Mesothelial cell of epicardium (in vitro differentiated cells): ENCODE data around the gene RNF31. TPM values are rescaled to one million over a fixed set of nuclear protein-coding genes. Genes with fewer than 3 reads are reported as not detected.

Experiments used
- DNase-seq, 2 experiments: peaks; one replicate each; pipeline ENCODE4 v3.0.0; 2021; ENCODE audit warnings: low spot score in 2 of 2; ENCODE audit not compliant: unreplicated experiment in 2 of 2
- H3K27ac Mint-ChIP-seq: 2 replicates; pipeline ENCODE4 v1.8.0; 2021; ENCODE audit warnings: mixed read lengths
- H3K27me3 Mint-ChIP-seq: 2 replicates; pipeline ENCODE4 v1.8.0; 2021; ENCODE audit warnings: low read depth, mixed read lengths
- H3K36me3 Mint-ChIP-seq: 2 replicates; pipeline ENCODE4 v1.8.0; 2021; ENCODE audit warnings: mixed read lengths
- H3K4me1 Mint-ChIP-seq: 2 replicates; pipeline ENCODE4 v1.8.0; 2021; ENCODE audit warnings: mixed read lengths
- H3K4me3 Mint-ChIP-seq: 2 replicates; pipeline ENCODE4 v1.8.0; 2021; ENCODE audit warnings: mild to moderate bottlenecking, moderate library complexity, mixed read lengths
- H3K9me3 Mint-ChIP-seq: 2 replicates; pipeline ENCODE4 v1.8.0; 2021; ENCODE audit warnings: mixed read lengths
- total RNA-seq: library from RNA; stranded (reverse); gene quantifications from 3 replicates; pipeline ENCODE4 v1.2.1, GENCODE V29; 2021
- TF ChIP-seq, protein P1 (sequence below): fragments of 200-600 bp; sonication (generic); IDR thresholded peaks from one replicate; pipeline ENCODE4 v1.5.0; 2021; ENCODE audit warnings: antibody characterized with exemption; ENCODE audit not compliant: unreplicated experiment

The RNF31 gene
- total RNA-seq, 1 donor from 2014 or later, result 90.5 TPM

DNA sequence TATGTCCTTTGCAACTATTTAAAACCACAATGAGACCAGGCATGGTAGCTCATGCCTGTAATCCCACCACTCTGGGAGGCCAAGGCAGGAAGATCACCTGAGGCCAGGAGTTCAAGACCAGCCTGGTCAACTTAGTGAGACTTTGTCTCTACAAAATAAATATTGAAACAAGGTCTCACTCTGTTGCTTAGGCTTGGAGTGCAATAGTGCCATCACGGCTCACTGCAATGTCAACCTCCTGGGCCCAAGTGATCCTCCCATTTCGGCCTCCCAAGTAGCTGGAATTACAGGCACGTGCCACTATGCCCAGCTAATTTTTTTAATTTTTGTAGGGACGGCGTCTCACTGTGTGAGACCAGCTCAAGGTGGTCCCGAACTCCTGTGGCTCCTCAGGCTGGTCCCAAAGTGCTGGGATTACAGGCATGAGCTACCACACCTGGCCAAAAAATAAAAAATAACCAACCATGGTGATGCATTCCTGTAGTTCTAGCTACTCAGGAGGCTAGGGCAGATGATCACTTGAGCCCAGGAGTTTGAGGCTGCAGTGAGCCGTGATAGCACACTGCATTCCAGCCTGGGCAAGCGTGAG is 17.8 kb upstream of the RNF31 start:
- Mint-ChIP-seq H3K27ac (no peak overlapping the region), H3K9me3 (no peaks in the 10 kb centered on the region), H3K36me3 (peaks cover 3% of the 10 kb centered on the region), H3K27me3 (no peaks in the 10 kb centered on the region), H3K4me1 (no peaks in the 10 kb centered on the region), H3K4me3 (no peak overlapping the region)
- DNase-seq, result no peak
- TF ChIP-seq, protein P1, sequence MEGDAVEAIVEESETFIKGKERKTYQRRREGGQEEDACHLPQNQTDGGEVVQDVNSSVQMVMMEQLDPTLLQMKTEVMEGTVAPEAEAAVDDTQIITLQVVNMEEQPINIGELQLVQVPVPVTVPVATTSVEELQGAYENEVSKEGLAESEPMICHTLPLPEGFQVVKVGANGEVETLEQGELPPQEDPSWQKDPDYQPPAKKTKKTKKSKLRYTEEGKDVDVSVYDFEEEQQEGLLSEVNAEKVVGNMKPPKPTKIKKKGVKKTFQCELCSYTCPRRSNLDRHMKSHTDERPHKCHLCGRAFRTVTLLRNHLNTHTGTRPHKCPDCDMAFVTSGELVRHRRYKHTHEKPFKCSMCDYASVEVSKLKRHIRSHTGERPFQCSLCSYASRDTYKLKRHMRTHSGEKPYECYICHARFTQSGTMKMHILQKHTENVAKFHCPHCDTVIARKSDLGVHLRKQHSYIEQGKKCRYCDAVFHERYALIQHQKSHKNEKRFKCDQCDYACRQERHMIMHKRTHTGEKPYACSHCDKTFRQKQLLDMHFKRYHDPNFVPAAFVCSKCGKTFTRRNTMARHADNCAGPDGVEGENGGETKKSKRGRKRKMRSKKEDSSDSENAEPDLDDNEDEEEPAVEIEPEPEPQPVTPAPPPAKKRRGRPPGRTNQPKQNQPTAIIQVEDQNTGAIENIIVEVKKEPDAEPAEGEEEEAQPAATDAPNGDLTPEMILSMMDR, result no peak

DNA sequence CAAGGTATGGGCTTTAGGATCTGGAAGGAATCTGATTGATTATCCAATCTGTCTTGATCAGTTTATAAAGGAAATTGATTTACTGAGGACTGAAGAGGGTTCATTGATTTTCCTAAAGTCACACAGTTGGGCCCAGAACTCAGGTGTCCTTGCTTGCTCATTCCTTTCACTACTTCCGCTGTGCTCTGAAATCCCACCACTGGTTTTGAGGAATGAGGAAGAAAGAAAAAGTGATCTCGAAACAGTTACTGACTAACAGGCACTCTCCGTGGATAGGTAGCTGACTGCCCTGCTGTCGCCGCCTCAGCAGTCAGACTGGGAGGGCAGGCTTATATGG is 16.9 kb upstream of the RNF31 start, which contains the start of gene FITM1:
FITM1 (plus strand) TSS at position 280 of the 337 bp plus-strand sequence. CDS start 905 bp downstream, outside the sequence.
- H3K27ac Mint-ChIP-seq, result no peak within 1 kb of the TSS
- no peaks in the 10 kb centered on the region for H3K9me3 Mint-ChIP-seq
- H3K4me3 Mint-ChIP-seq, result no peak within 1 kb of the TSS
- TF ChIP-seq, protein P1, result no peak
- no peak for DNase-seq
- peaks cover under 1% of the 10 kb centered on the region for H3K36me3 Mint-ChIP-seq
- H3K27me3 Mint-ChIP-seq, result no peaks in the 10 kb centered on the region
- peaks cover 3% of the 10 kb centered on the region for H3K4me1 Mint-ChIP-seq

DNA sequence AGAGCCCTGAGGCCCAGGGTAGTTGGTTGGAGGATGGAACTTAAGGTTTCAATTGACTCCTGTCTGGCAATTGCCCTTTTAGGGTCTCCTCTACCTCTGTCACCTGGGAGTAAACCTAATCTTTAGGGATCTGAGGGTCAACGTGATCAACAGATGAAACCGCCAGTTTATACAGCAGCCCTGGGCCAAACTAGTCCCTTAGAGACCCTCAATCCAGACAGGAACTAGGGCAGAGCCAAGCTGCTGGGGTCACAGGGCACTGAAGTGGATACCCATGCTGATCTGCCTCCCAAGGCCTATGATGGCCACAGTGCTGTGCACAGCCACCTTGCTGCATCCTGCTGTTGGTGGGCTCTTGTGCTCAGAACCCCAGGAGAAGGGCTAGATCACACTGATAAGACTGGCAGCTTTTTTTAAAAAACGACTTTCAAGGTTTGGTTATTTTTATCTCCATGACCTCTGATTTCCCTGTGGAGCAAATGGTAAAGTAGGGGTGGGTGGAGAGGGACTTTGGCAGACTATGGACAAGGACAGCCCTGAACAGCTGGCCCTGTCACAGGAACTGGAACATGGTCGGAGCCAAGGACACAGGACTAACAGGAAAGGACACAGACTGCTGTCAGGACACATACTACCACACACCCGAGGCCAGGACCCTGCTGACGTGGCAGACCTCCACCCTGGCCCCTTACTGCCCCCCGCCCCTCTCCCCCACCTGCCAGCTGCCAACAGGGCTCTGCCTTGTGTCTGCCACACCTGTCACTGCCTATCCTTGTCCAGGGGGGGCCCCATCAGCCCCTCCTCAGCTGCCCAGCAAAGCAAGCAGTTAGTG is 16.4 kb upstream of the RNF31 start:
- Mint-ChIP-seq H3K4me1 (peaks cover 6% of the 10 kb centered on the region), H3K27ac (no peak overlapping the region), H3K4me3 (no peak overlapping the region), H3K9me3 (no peaks in the 10 kb centered on the region), H3K27me3 (no peaks in the 10 kb centered on the region), H3K36me3 (no peaks in the 10 kb centered on the region)
- no peak for DNase-seq
- TF ChIP-seq, protein P1, result no peak

DNA sequence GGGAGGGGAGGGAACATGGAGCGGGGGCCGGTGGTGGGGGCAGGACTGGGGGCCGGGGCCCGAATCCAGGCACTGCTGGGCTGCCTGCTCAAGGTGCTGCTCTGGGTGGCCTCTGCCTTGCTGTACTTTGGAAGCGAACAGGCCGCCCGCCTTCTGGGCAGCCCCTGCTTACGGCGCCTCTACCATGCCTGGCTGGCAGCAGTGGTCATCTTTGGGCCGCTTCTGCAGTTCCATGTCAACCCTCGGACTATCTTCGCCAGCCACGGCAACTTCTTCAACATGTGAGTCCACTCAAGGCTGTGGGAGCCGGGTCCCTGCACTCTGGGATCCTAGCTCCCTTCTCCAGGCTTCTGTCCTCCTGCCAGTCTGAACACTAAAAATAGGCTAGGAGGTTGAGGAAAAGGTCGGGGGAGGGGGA is 15.7 kb upstream of the RNF31 start:
- no peaks in the 10 kb centered on the region for H3K36me3 Mint-ChIP-seq
- H3K4me1 Mint-ChIP-seq, result peaks cover 8% of the 10 kb centered on the region
- TF ChIP-seq, protein P1, result no peak
- H3K27me3 Mint-ChIP-seq, result no peaks in the 10 kb centered on the region
- H3K27ac Mint-ChIP-seq, result no peak overlapping the region
- DNase-seq, result no peak
- H3K4me3 Mint-ChIP-seq, result no peak overlapping the region
- no peaks in the 10 kb centered on the region for H3K9me3 Mint-ChIP-seq

DNA sequence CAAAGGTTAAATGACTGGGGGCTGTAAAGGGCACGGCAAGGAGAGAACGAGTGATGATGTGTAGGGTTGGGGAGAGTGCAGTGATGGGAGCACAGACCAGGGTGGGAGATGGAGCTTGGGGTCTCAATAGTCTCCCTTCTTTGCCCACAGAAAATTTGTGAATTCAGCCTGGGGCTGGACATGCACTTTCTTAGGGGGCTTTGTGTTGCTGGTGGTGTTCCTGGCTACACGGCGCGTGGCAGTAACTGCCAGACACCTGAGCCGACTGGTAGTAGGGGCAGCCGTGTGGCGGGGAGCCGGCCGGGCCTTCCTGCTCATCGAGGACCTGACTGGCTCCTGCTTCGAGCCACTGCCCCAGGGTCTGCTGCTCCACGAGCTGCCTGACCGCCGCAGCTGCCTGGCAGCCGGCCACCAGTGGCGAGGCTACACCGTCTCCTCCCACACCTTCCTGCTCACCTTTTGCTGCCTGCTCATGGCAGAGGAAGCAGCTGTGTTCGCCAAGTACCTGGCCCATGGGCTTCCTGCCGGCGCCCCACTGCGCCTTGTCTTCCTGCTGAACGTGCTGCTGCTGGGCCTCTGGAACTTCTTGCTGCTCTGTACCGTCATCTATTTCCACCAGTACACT is 15.1 kb upstream of the RNF31 start:
- no peaks in the 10 kb centered on the region for H3K9me3 Mint-ChIP-seq
- no peaks in the 10 kb centered on the region for H3K27me3 Mint-ChIP-seq
- no peak overlapping the region for H3K27ac Mint-ChIP-seq
- H3K36me3 Mint-ChIP-seq, result peaks cover 1% of the 10 kb centered on the region
- peaks cover 14% of the 10 kb centered on the region for H3K4me1 Mint-ChIP-seq
- DNase-seq, result no peak
- H3K4me3 Mint-ChIP-seq, result no peak overlapping the region
- TF ChIP-seq, protein P1, result no peak
